AML-193 (cell line): ENCODE measurements around the gene ZNF106.

Experiments
- DNase-seq, 2 experiments: peaks; one replicate each; lab custom pipeline; 2025; lab: John Stamatoyannopoulos, UW

ZNF106 gene

DNA sequence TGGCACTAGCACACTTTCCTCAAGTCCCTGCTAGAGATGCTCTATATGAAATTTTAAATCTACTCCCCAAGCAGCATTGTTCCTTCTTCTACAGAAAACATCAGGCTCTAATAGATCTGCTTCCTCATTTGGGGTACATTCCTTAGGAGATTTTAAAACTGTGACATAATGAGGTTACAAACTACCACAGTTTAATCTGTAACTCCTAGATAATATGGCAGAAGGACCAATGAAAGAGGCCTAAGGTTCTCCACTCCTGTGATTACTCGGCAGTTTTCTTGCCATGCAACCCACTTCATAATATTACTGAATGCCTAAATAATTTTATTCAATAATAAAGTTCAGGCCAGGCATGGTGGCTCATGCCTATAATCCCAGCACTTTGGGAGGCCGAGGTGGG is 16.1 kb downstream of the ZNF106 start:
- DNase-seq: peak; percentile 37 to 50

DNA sequence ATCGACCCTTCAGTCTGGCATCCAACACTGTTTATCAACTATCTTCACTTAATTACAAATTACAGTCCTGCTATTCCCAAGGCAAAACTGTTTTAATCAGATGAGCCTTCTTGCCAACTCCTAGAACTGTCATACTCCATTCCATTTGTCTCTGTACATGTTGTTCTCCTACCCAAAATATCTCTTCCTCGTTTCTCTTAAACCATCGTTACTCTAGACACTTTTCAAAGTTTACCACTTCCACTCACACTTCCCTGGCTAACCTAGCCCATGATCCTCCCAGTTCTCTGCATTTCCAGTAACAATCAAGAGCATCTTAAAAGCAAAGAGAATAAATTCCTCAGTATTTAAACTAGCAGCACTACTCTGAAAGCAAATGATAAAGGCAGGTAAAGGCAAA is 19.9 kb downstream of the ZNF106 start:
- DNase-seq: no peak

DNA sequence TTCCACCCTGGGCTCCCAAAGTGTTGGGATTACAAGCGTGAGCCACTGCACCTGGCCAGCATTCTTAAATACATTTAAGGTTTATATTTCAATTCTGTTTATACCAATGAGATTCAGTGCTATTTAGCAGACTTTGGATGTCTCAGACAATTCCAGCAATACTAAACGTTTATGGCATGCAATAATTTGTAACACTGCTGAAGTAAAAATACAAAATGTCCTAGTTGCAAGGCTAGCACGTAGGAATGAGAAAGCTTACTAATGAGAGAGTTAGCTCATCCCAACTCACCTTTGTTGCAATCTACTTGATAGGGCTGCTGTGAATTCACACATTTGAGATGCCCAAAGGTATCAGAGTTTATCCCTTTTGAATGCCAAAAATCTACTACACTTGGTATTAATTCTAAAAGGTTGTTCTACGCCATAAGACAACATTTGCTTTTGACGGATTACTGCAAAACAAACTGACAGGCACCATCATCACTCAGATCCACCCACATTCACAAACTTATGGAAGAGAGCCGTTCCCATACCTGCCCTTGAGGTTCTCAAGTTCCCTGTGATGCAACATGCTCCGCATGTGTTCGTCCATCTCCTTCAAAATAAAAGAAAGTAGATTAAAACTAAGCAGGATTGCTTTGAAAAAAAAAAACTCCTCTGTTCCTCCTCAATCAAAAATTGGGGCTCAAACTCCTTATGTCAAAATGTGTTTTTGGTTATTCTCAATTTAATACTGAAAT is 25.3 kb downstream of the ZNF106 start:
- DNase-seq: no peak

DNA sequence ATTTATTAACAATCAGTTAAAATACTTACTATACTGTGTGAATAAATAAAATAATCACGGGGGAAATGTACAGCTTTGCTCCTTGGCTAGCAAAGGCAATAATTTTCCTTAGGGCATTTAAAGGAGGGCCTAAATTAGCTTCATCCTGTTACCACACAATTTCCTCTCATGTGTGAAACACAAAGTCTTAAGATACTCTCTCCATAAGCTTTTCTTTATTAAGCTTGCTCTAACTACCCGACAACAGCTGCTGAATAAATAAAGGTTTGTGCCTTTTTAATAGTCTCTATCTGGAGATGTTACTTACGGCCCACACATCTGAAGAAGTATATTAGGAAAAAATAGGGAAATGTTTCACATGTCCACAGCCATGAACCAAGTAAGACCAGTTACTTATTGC is 29.7 kb downstream of the ZNF106 start:
- no peak for DNase-seq

DNA sequence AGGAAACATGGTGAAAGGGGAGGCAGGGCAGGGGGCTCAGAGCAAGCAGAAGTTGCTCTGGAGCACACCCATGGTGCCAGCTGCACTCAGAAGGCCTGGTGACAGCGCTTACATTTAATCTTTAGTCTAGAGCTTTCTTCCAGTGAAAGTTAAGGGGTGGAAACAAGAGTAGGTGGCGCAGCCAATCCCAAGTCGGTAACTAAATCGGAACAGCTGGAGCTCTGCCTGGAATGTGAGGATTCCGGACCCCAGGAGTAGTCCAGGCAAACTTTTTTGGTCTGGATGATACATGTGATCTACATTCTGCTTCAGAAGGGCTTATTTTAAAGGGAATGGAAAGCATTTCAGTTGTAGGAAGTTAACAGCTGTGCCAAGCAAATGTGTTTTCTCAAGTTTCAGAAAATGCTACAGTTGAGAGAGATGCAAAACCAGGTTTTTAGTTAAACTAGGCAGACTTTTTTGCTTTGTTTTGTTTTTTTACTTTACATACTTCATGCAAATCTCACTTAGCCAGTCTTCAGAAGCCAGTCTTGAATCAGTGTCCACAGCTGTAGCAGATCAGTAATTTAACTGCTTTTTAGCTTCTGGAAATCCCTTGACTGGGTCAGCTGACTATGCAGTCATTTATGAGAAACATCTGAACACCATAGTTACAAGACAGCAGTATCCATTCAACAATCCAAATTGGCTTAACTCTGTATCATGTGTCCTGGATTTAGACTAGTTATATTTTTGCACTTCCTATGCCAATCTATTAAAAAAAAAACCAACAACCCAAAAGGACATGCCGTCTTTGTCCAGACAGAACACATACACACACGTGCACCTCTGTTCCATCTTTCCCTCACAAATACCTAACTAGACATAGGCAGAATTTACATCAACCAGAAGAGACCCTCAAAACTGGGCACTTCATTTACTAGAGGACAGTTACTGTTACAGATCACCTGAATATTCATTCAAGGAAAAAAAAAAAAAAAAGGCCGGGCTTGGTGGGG is 33.2 kb downstream of the ZNF106 start:
- no peak for DNase-seq

DNA sequence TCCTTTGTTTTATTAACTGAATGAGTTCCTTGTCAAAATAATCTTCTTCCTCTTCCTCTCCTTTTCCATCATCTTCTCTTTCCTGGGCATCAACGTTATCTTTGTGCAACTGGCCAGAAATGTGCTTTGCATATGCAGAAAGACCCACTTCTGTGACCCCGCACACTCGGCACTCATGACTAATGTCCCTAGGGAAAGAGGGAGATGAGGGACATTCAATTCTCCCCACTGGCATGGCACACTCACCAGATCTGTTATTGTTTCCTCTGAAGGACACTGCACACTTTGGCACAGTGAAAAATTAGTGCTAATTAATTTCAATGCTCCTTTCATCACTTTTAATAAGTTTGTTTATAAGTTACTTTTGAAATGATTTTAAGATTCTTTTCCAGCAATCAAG is 34.0 kb downstream of the ZNF106 start:
- DNase-seq: no peak

DNA sequence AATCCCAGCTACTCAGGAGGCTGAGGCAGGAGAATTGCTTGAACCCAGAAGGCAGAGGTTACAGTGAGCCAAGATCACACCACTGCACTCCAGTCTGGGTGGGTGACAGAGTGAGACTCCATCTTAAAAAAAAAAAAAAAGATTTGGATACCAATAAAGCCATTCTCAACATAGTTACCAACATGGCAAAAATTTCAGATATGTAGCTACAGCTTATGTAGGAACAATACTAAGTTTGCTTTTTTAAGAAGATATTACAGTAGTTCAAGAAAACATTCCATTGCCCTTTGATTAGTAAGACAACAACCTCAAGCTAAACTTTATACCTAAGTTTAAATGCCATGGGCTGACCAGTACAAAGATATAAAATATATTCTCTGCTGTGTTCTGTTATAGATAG is 34.4 kb downstream of the ZNF106 start:
- no peak for DNase-seq

DNA sequence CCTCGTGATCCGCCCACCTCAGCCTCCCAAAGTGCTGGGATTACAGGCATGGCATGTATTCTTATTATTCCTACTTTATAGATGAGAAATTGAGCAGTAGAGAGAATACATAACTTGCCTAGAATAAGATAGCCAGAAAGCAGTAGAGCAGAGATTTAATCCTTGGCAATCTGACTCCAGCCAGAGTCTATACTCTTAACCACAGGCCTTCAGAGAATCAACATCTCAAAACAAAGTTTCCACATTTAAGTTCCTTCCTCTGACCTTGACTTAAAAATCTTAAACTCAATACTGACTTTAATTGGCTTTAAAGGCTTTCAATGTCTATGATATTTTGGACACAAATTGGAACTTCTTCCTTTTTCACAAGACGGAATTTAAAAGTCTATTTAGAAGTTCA is 37.1 kb downstream of the ZNF106 start:
- no peak for DNase-seq

DNA sequence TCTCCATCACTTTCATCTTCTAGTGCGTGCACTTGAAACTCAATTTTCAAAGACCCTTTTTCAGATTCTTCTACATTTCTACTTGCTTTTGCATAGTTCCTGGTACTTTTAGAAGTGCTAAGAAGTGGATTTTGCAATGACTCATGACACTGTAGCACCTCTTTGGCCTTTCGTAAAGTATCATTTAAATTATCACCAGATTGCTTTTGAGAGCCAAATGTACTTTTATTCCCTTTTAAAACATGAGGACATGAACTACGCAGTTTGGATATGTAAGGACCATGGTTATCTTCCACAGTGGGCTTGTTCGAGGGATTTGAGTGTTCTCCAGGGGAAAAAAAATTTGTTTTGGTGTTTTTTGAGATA is 40.5 kb downstream of the ZNF106 start:
- DNase-seq: no peak

DNA sequence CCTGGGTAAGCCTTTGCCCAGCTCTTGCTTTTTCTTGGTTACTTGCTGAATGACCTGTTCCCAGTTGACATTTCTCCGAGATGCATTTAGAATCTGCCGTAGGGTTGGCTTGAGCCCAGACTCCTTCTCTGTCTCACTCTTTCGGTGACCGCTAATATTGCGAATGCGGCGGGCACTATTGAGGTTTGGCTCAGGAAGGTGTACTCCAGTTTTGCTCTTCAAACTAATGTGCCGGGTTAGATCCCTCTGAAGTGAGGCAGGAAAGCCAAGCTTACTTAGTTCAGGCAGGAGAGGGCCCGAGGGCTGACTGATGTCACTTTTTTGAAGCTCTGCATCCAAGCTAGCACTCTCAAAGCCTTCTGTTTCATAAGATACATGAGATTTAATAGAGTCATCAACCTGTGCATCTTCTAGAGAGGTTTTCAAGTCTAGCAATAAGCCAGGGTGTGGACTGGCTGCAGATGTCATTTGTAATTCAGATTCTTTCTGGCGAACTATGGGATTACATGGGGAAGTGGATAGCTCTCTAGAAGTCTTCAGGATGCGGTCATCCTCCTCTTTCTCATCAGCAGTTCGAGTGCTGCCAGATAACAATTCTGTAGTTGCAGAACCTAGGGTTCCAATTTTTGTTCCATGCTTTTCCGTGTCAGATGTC is 41.0 kb downstream of the ZNF106 start:
- DNase-seq: no peak

DNA sequence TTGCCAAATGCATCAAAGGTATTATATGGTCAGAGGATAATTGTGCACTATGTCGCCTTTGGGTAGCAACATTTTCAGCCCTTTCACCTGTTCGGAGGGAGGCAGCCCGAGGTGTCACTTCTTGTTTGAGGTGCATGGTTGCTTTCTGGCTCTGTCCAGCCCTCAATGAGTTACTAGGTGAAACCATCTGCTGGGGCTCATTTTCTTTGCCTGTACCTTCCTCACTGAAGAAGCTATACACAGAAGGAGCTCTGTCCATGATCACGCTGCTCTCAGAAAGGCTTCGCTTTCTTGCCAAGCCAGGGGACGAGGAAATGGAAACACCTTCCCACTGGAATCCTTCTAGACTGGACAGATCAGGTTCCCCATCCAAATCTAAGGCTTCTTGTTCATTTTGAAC is 42.7 kb downstream of the ZNF106 start:
- DNase-seq: no peak

DNA sequence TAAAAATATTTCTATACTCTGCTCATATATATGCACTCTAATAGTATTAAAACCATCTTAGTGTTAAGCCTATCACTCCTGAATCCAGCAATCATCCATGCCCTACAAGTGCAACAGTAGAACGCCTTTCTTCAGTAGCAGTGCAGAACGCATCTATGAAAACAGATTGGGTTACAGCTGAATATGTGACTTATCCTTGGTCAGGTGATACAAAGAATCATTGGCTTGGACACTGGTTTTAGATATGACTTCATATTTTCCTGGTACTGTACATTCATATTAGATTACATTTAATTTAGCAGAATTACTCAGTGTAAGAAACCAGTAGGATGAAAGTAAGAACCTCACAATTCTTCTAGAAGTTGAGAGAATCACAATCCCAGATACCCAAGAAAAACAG is 43.3 kb downstream of the ZNF106 start:
- DNase-seq: no peak

DNA sequence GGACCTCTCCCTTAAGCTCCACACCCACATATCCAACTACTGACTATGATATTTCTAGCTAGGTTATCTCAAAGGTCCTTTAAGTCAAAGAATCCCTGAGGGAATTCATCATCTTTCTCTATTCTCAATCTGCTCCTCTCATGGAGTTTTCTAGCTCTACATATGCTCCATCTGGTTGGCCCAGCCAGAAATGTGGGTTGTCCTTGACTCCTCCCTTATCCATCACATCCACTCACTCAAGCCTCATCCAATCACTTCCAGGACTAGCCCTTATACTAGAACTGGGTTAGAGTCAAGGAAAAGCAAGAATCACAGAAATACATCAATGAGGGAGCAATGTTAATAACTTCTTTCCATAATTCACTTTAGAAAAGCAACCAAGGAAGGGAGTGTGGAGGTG is 45.4 kb downstream of the ZNF106 start:
- DNase-seq: no peak

DNA sequence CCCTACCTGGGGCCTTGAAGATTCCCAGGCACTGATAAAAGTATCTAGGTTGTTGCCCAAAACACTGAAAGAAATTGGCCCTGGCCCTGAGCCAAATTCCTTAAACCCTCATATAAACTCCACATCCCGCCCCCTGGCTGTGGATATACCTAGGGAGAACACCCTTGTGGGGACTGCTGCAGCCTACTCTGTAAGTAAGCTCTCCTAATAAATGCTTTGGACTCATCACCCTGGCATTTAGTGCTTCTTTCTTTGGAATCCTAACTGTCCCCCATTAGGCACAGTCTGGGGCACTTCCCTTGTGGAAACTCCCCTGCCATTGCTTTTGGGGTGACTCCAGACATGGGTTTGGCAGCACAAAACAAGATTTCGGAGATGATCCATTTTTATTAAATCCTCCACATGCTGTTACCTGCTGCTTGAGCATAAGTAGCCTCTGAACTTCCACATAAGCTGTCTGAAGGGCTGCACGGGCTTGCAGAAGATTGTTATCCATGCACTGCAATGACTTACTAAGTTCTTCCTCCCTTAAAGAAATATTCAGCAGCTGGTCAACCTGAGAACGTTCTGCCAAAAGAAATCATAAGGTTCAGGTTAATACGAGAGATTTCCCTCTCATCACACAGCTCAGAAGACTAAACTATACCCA is 46.4 kb downstream of the ZNF106 start:
- DNase-seq: no peak

DNA sequence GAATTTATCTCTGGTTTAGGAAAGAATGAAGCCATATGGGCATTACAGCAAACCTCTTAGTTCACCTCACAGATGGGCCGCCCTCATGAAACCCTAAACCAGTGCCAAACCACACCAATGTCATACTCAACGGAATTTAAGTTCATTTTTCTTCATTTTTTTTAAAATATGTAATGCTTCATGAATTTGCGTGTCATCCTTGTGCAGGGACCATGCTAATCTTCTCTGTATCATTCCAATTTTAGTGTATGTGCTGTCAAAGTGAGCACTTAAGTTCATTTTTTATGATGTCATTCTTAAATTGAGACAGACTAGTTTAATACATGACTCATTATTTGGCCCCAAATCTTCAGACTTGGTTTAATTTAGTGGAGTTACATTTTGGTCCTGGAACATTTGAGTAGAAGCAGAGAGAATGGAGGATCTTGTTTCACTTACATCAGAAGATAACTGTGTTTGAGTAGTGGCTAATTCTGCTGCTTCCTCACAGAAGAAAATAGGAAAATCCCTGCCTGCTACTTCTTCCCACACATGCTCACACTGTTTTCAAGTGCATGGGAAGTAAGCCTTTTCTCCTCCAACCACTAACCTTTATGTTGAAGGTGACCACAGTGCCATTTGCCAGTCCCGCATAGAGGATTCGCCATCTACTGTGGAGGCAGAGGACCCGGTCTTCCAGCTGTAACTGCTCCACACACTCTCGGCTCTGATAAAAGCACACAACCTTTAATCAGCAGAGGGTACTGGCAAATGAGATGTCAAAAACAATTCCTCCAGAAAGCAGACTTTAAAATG is 63.3 kb downstream of the ZNF106 start:
- no peak for DNase-seq

DNA sequence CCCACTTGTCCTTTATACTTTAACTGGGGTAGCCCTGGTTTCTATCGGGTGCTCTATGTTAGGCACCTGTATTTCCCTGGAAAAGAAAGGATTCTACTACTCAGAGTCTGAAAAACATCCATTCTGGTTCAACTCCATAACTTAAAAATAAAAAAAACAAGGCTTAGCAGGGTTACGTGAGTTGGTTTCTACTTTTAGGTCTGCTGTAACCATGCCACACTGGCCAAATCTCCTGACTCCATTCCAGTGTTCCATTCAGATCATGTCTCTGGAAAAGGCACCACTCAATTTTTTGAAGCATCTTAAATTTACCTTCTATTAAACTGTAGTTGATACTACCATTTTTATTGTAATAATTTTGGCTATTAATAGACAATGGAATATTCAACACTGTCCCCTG is 69.6 kb downstream of the ZNF106 start:
- no peak for DNase-seq

DNA sequence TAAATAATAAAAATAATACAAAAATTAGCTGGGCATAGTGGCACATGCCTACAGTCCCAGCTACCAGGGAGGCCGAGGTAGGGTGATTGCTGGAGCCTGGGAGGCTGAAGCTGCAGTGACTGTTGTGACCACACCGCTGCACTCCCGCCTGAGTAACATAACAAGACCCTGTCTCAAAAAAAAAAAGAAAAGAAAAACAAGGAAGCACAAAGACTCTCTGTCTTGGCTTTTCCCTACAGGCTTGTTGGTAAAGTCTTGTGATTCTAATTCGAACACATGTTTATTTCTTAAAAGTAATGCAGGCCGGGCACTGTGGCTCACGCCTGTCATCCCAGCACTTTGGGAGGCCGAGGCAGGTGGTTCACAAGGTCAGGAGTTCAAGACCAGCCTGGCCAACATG is 71.6 kb downstream of the ZNF106 start:
- no peak for DNase-seq

DNA sequence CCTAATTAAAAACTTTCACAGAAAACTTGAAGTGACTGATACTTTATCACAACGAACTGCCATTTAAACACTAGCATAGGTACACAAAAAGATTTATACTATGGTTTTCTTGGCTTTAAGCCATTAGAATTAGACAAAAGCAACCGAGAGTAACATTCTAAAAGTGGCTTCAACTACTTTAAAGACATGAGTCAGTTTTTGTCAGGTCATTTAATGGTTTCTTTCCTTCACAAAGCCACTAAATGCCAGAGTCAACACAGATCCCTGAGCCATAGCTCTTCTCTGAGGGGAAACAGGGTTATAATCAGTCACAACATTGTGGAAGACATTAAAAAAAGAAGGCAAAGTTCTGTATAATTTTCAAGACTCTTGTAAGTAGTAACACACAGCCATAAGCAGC is 77.0 kb downstream of the ZNF106 start:
- DNase-seq: no peak

DNA sequence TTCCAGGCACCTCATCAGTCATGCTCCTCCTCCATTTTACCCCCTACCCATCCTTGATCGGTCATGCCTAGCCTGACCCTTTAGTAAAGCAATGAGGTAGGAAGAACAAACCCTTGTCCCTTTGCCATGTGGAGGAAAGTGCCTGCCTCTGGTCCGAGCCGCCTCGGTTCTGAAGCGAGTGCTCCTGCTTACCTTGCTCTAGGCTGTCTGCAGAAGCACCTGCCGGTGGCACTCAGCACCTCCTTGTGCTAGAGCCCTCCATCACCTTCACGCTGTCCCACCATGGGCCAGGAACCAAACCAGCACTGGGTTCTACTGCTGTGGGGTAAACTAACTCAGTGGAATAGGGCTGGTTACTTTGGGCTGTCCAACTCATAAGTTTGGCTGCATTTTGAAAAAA is 79.1 kb downstream of the ZNF106 start:
- DNase-seq: no peak

DNA sequence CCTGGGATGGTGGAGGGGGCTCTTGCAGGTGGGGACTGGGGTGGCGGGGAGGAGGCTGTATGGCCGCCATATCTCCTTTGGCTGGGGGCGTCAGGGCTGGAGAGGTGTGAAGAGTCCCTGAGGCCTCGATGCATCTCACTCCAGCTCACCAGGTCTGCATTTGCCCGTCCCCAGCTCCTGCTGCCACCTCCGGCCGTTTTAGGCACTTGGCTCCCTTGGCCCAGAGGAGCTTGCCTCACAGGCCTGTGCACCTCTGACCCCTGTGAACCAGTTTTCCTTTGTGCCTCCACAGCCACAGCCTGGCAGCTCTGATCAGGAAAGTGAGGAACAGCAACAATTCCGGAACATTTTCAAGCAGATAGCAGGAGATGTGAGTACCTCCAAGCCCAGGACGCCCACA is 81.9 kb downstream of the ZNF106 start:
- no peak for DNase-seq

DNA sequence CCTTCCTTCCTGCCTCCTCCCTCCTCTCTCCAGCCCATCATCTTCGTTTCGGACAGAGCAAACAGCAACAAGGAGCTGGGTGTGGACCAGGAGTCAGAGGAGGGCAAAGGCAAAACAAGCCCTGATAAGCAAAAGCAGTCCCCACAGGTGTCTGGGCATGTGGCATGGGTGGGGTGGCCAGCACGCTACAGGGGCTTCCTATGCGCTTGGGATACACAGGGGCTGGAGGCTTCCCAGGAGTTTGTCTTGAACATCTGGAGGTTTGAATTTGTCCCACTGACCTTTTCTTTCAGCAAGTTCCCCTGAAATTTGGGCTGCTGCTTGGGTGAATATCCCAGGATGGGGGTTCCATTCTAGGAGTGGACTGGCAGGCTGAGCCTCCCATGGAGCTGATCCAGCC is 82.8 kb downstream of the ZNF106 start:
- no peak for DNase-seq
